ENCODE results near the gene FNDC3B. TPM values are rescaled to one million over a fixed set of nuclear protein-coding genes. Genes with fewer than 3 reads are reported as not detected.

FNDC3B gene
- total RNA-seq, 2 experiments from 2014 or later: 10.6 to 12.0 TPM

DNA sequence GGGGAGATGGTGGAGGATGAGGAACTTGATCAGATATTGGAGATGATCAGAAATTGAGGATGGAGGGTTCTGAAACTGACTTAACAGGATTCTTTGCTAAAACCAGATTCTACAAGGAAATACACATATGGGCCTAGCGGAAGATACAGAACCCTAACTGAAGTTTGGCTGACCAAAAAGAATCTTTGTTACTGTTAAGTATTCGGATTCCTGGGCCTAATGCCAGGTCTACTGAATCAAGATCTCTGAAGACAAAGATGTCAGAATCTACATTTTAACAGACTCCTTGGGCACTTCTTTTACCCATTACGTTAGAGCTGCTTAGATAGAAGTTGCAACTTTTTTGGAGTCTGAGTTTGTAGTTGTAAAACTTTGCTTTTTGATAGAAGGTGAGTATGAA is 137.7 kb downstream of the FNDC3B start:
- intact Hi-C loops (cut with micrococcal nuclease): no loop called here
- CTCF ChIA-PET: interaction anchor here (1.1 kb wide), 1 partner anchor 165 kb away, joined by 3 read pairs; no protein-coding TSS in a partner anchor
- ATAC-seq: no peak
- Mint-ChIP-seq H3K4me1 (ENCODE audit: low read depth) (peaks cover 12% of the 10 kb centered on the region), H3K36me3 (ENCODE audit: low read depth) (peaks cover 8% of the 10 kb centered on the region), H3K27me3 (no peaks in the 10 kb centered on the region), H3K27ac (no peak overlapping the region), H3K9me3 (no peaks in the 10 kb centered on the region), H3K4me3 (no peak overlapping the region)
- POLR2A ChIA-PET: no interaction called here
- TF ChIP-seq, protein P1, sequence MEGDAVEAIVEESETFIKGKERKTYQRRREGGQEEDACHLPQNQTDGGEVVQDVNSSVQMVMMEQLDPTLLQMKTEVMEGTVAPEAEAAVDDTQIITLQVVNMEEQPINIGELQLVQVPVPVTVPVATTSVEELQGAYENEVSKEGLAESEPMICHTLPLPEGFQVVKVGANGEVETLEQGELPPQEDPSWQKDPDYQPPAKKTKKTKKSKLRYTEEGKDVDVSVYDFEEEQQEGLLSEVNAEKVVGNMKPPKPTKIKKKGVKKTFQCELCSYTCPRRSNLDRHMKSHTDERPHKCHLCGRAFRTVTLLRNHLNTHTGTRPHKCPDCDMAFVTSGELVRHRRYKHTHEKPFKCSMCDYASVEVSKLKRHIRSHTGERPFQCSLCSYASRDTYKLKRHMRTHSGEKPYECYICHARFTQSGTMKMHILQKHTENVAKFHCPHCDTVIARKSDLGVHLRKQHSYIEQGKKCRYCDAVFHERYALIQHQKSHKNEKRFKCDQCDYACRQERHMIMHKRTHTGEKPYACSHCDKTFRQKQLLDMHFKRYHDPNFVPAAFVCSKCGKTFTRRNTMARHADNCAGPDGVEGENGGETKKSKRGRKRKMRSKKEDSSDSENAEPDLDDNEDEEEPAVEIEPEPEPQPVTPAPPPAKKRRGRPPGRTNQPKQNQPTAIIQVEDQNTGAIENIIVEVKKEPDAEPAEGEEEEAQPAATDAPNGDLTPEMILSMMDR (IDR thresholded peaks at IDR 0.05): no peak
- no peak for DNase-seq

DNA sequence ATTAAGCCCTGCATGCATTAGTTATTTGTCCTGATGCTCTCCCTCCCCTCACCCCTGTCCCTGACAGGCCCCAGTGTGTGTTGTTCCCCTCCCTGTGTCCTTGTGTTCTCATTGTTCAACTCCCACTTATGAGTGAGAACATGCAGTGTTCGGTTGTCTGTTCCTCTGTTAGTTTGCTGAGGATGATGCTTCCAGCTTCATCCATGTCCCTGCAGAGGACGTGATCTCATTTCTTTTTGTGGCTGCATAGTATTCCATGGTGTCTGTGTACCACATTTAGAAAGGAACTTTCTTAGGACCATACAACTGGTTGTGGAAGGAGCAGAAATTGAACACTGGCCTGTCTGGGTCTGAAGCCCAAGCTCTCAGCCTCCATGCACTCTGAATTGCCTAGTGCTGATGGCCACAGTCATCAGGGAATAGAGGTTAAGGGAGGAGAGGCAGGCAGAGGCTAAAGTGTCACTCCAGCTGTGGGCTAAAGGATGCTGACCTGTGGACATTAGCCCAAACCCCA is 138.5 kb downstream of the FNDC3B start:
- Mint-ChIP-seq H3K27me3 (no peaks in the 10 kb centered on the region), H3K27ac (no peak overlapping the region), H3K4me3 (no peak overlapping the region), H3K36me3 (ENCODE audit: low read depth) (peaks cover 8% of the 10 kb centered on the region), H3K4me1 (ENCODE audit: low read depth) (peaks cover 18% of the 10 kb centered on the region), H3K9me3 (no peaks in the 10 kb centered on the region)
- DNase-seq (no peak), ATAC-seq (no peak)
- intact Hi-C loops (cut with micrococcal nuclease): no loop called here
- ChIA-PET CTCF (interaction anchor here (1.1 kb wide), 1 partner anchor 164 kb away, joined by 3 read pairs; no protein-coding TSS in a partner anchor), POLR2A (no interaction called here)
- TF ChIP-seq, protein P1 (IDR thresholded peaks at IDR 0.05): no peak

DNA sequence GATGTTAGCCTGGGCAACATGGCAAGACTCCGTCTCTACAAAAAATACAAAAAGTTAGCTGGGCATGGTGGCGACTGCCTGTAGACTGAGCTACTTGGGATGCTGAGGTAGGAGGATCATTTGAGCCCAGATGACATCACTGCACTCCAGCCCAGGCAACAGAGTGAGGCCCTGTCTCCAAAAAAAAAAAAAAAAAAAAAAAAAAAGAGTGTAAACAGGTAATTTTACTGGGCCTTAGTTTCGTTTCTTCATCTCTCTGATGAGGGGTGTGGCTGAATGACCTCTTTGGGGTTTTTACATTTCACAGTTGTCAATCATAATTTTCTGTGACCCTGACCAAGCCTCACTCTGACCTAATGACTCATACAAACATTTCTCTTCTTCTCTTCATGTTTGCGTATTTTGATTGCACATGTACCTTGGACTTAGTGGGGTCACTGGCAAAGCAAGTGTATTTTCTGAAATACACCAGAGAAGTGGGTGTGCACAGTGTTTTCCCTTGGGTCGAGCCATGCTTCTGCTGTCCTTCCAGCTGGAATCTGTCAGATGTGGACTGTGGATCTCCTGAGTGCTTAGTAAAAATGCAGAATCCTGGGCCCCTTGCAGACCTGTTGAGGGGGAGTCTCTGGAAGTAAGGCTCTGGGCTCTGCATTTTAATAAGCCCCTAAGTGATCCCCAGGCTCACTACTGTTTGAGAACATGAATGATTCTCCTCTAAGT is 140.5 kb downstream of the FNDC3B start:
- TF ChIP-seq, protein P1 (IDR thresholded peaks at IDR 0.05): no peak
- Mint-ChIP-seq H3K27ac (no peak overlapping the region), H3K4me1 (ENCODE audit: low read depth) (peaks cover 22% of the 10 kb centered on the region), H3K4me3 (no peak overlapping the region), H3K27me3 (no peaks in the 10 kb centered on the region), H3K9me3 (no peaks in the 10 kb centered on the region), H3K36me3 (ENCODE audit: low read depth) (peaks cover 5% of the 10 kb centered on the region)
- POLR2A ChIA-PET: no interaction called here
- DNase-seq: no peak
- CTCF ChIA-PET: no interaction called here
- ATAC-seq: no peak
- intact Hi-C loops (cut with micrococcal nuclease): no loop called here

DNA sequence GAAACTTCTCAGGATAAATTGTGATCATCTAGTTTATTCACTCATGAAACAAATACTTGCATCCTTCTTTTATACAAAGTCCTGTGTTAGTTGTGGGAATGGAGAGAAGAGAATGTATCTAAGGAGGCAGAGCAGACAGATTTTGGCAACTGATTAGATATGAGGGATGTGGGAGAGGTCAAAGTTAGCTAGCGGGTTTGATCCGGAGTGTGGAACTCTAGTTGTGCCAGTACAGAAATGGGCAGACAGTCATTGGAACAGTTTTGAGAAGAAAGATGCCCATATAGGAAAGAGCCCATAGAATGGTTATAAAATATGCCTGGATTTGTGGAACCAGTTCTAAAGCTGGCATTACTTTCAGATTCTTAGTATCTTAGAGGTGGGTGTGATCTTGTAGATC is 141.1 kb downstream of the FNDC3B start:
- H3K9me3 Mint-ChIP-seq: no peaks in the 10 kb centered on the region
- intact Hi-C loops (cut with micrococcal nuclease): no loop called here
- no peak for DNase-seq
- H3K36me3 Mint-ChIP-seq (ENCODE audit: low read depth): peaks cover 5% of the 10 kb centered on the region
- no peaks in the 10 kb centered on the region for H3K27me3 Mint-ChIP-seq
- no peak overlapping the region for H3K4me3 Mint-ChIP-seq
- POLR2A ChIA-PET: no interaction called here
- peaks cover 22% of the 10 kb centered on the region for H3K4me1 Mint-ChIP-seq (ENCODE audit: low read depth)
- no peak overlapping the region for H3K27ac Mint-ChIP-seq
- TF ChIP-seq, protein P1 (IDR thresholded peaks at IDR 0.05): no peak
- no peak for ATAC-seq
- CTCF ChIA-PET: no interaction called here

DNA sequence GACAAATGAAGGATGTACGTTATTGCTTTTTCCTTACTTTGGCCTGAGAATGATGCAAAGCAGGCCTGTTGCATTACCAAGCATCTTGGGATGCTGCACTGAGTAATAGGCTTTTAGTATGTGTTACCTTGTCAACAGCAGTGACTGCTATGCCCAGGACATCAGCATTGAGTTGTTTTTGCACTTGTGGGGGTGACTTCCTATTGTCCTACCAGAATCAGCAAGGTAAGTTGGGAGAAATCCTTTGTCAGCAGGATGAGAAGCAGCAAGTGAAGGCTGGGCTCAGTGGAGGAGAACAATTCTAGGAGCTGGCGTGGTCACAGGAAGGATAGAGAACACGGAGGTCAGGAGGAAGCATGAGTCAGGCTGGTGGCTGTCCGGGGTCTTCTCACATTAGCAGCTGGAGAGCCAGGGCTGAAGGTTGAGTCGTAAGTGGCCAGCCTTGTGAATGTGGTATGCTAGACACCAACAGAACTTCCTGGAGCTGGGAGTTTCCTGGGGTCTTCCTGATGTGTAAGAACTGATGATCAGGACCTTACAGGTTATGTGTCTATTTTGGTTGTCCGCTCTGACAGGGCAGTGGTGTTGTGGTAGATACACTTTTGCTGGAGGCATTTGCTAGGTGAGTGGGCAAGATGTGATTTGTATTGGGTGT is 142.7 kb downstream of the FNDC3B start:
- DNase-seq (peak; percentile 16), ATAC-seq (peak; percentile 27)
- intact Hi-C loops (cut with micrococcal nuclease): no loop called here
- Mint-ChIP-seq H3K4me1 (ENCODE audit: low read depth) (peaks cover 22% of the 10 kb centered on the region), H3K4me3 (no peak overlapping the region), H3K36me3 (ENCODE audit: low read depth) (peaks cover 5% of the 10 kb centered on the region), H3K27me3 (no peaks in the 10 kb centered on the region), H3K9me3 (no peaks in the 10 kb centered on the region), H3K27ac (no peak overlapping the region)
- ChIA-PET POLR2A (no interaction called here), CTCF (interaction anchor here (0.9 to 2.2 kb wide), 2 partner anchors 13 to 151 kb away, joined by 3 to 9 read pairs; no protein-coding TSS in a partner anchor)
- TF ChIP-seq, protein P1 (IDR thresholded peaks at IDR 0.05): no peak

Measured in activated CD8-positive, alpha-beta T cell treated with anti-CD3 and anti-CD28 coated beads for 36 hours (primary cell).